Measurements from ENCODE around the gene PPP4R3A. TPM values are rescaled to one million over a fixed set of nuclear protein-coding genes. Genes with fewer than 3 reads are reported as not detected.
"Not testable (repeated sequence)": the region's sequence is repeated elsewhere in the genome, so short reads cannot be mapped to it uniquely, and the experiment has no call there.

PPP4R3A gene
- total and polyA plus RNA-seq, 2 donors from 2014 or later = 29.0 to 86.5 TPM

GRCh38 chr14:91545204-91545603 is 35.1 kb upstream of the PPP4R3A start:
- TF ChIP-seq CTCF (IDR thresholded peaks at IDR 0.05; ENCODE audit: borderline replicate concordance, extremely low read depth, insufficient read depth) = no peak
- H3K4me3 ChIP-seq (ENCODE audit: low read length in 3 of 3) = no peak overlapping the region
- no peaks in the 10 kb centered on the region for H3K27me3 ChIP-seq (ENCODE audit: control insufficient read depth, insufficient read depth, low read length)
- peaks cover 0 to 8% (median 0%) of the 10 kb centered on the region in 3 donors for H3K9me3 ChIP-seq (ENCODE audit: control insufficient read depth in 2 of 3, insufficient read depth in 1 of 3, low read length in 3 of 3)
- DNase-seq (no peak), FAIRE-seq (no peak)
- no peak overlapping the region for H3K9ac ChIP-seq (ENCODE audit: low read length in 3 of 3)
- no peak overlapping the region for H3K27ac ChIP-seq (ENCODE audit: low read depth in 2 of 2, low read length in 2 of 2)
- no peaks in the 10 kb centered on the region for H3K4me1 ChIP-seq (ENCODE audit: control insufficient read depth in 2 of 3, insufficient read depth in 2 of 3, low read depth in 1 of 3, low read length in 3 of 3)
- intact Hi-C loops (cut with DNase I) = no loop called here
- no peaks in the 10 kb centered on the region for H3K36me3 ChIP-seq (ENCODE audit: control insufficient read depth in 2 of 3, insufficient read depth in 3 of 3, low read length in 3 of 3)

GRCh38 chr14:91536327-91536726 is 26.2 kb upstream of the PPP4R3A start:
- Histone ChIP-seq H3K27ac (ENCODE audit: low read depth in 2 of 2, low read length in 2 of 2) (no peak overlapping the region), H3K4me3 (ENCODE audit: low read length in 3 of 3) (no peak overlapping the region), H3K27me3 (ENCODE audit: control insufficient read depth, insufficient read depth, low read length) (no peaks in the 10 kb centered on the region), H3K9me3 (ENCODE audit: control insufficient read depth in 2 of 3, insufficient read depth in 1 of 3, low read length in 3 of 3) (no peaks in the 10 kb centered on the region), H3K4me1 (ENCODE audit: control insufficient read depth in 2 of 3, insufficient read depth in 2 of 3, low read depth in 1 of 3, low read length in 3 of 3) (no peaks in the 10 kb centered on the region), H3K36me3 (ENCODE audit: control insufficient read depth in 2 of 3, insufficient read depth in 3 of 3, low read length in 3 of 3) (no peaks in the 10 kb centered on the region), H3K9ac (ENCODE audit: low read length in 3 of 3) (no peak overlapping the region)
- DNase-seq (no peak), FAIRE-seq (no peak)
- intact Hi-C loops (cut with DNase I) = no loop called here
- TF ChIP-seq CTCF (IDR thresholded peaks at IDR 0.05; ENCODE audit: borderline replicate concordance, extremely low read depth, insufficient read depth) = no peak

GRCh38 chr14:91534059-91534458 is 23.9 kb upstream of the PPP4R3A start:
- H3K9me3 ChIP-seq (ENCODE audit: control insufficient read depth in 2 of 3, insufficient read depth in 1 of 3, low read length in 3 of 3); H3K27me3 ChIP-seq (ENCODE audit: control insufficient read depth, insufficient read depth, low read length); H3K36me3 ChIP-seq (ENCODE audit: control insufficient read depth in 2 of 3, insufficient read depth in 3 of 3, low read length in 3 of 3); FAIRE-seq; intact Hi-C loops (cut with DNase I); H3K4me1 ChIP-seq (ENCODE audit: control insufficient read depth in 2 of 3, insufficient read depth in 2 of 3, low read depth in 1 of 3, low read length in 3 of 3); H3K4me3 ChIP-seq (ENCODE audit: low read length in 3 of 3); H3K27ac ChIP-seq (ENCODE audit: low read depth in 2 of 2, low read length in 2 of 2); DNase-seq; H3K9ac ChIP-seq (ENCODE audit: low read length in 3 of 3): not testable (repeated sequence)

- no peak for FAIRE-seq
- intact Hi-C loops (cut with DNase I) = no loop called here
Observed at GRCh38 chr14:91533623-91534022, 23.5 kb upstream of the PPP4R3A start.

More at GRCh38 chr14:91533623-91534022, 23.5 kb upstream of the PPP4R3A start:
- Histone ChIP-seq H3K27me3 (ENCODE audit: control insufficient read depth, insufficient read depth, low read length) (no peaks in the 10 kb centered on the region), H3K4me3 (ENCODE audit: low read length in 3 of 3) (no peak overlapping the region), H3K36me3 (ENCODE audit: control insufficient read depth in 2 of 3, insufficient read depth in 3 of 3, low read length in 3 of 3) (no peaks in the 10 kb centered on the region), H3K4me1 (ENCODE audit: control insufficient read depth in 2 of 3, insufficient read depth in 2 of 3, low read depth in 1 of 3, low read length in 3 of 3) (no peaks in the 10 kb centered on the region), H3K9me3 (ENCODE audit: control insufficient read depth in 2 of 3, insufficient read depth in 1 of 3, low read length in 3 of 3) (no peaks in the 10 kb centered on the region), H3K27ac (ENCODE audit: low read depth in 2 of 2, low read length in 2 of 2) (no peak overlapping the region), H3K9ac (ENCODE audit: low read length in 3 of 3) (no peak overlapping the region)
- DNase-seq = no peak
- no peak for TF ChIP-seq CTCF (IDR thresholded peaks at IDR 0.05; ENCODE audit: borderline replicate concordance, extremely low read depth, insufficient read depth)

All from kidney (tissue), 14 donors.